GM12892 (cell line): ENCODE measurements around the gene SRRM1.
"Not testable (repeated sequence)": the region's sequence is repeated elsewhere in the genome, so short reads cannot be mapped to it uniquely, and the experiment has no call there.

Experiments used
- POLR2A ChIP-seq: IDR thresholded peaks from 2 replicates; pipeline ENCODE4 v1.6.1; 2011; ENCODE audit warnings: low read depth, low read length, control low read depth
- POLR2AphosphoS5 ChIP-seq: IDR thresholded peaks from 2 replicates; pipeline ENCODE4 v1.6.1; 2011; ENCODE audit warnings: low read depth, low read length, control low read depth
- TAF1 ChIP-seq: IDR thresholded peaks from 2 replicates; pipeline ENCODE4 v1.6.1; 2011; ENCODE audit warnings: low read depth, mild to moderate bottlenecking, control low read depth, low read length, borderline replicate concordance

GRCh38 chr1:24706074-24706389, 62.9 kb downstream of the SRRM1 start:
- not testable (repeated sequence) for TF ChIP-seq POLR2A, POLR2AphosphoS5, TAF1
